AG04449 (cell line): ENCODE measurements around the gene GSTM5.
"Not testable (repeated sequence)": the region's sequence is repeated elsewhere in the genome, so short reads cannot be mapped to it uniquely, and the experiment has no call there.

Experiments
- CTCF ChIA-PET: fragments of 350-600 bp; formaldehyde crosslinking; extraction: SDS; loops from one replicate; lab custom pipeline; 2021; ENCODE audit warnings: antibody characterized with exemption; lab: Yijun Ruan, JAX
- POLR2A ChIA-PET: fragments of 400-600, 350-600 bp; formaldehyde crosslinking; extraction: SDS; loops from one replicate; lab custom pipeline; 2020; ENCODE audit warnings: antibody characterized with exemption, inconsistent platforms; lab: Yijun Ruan, JAX
- DNase-seq: peaks from one replicate; pipeline ENCODE4 v3.0.0-alpha.2; 2010; ENCODE audit warnings: low read depth, low spot score
- H3K4me3 ChIP-seq: 2 replicates; pipeline ENCODE4 v1.5.1; 2011; ENCODE audit warnings: low read depth, mild to moderate bottlenecking, control low read depth, low read length
- TF ChIP-seq, protein P1 (sequence below): IDR thresholded peaks from one replicate; pipeline ENCODE4 v1.5.1; 2011; ENCODE audit warnings: mild to moderate bottlenecking, moderate library complexity, low read length, control low read depth, inconsistent platforms; ENCODE audit not compliant: insufficient read depth; ENCODE audit errors: missing control alignments

GSTM5 gene

DNA sequence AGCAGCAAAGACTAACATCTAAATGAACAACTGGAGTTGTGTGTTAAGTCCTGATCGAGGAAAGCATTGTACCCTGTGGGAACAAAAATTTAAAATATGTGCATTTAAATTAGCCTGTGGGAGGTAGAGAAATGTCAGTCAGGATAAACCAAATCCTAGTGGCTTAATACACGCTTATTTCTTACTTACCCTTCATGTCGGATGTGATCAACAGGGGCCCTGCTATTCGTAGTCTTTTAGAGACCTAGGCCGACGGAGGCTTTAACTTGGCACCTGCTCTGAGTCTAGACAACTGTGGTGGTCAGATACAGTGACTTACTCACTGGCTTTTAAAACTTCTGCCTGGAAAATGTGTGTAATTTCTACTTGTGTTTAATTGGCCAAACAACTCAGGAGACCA lies 18.6 kb downstream of the GSTM5 start:
- ChIA-PET POLR2A (no interaction called here), CTCF (no interaction called here)
- TF ChIP-seq, protein P1, sequence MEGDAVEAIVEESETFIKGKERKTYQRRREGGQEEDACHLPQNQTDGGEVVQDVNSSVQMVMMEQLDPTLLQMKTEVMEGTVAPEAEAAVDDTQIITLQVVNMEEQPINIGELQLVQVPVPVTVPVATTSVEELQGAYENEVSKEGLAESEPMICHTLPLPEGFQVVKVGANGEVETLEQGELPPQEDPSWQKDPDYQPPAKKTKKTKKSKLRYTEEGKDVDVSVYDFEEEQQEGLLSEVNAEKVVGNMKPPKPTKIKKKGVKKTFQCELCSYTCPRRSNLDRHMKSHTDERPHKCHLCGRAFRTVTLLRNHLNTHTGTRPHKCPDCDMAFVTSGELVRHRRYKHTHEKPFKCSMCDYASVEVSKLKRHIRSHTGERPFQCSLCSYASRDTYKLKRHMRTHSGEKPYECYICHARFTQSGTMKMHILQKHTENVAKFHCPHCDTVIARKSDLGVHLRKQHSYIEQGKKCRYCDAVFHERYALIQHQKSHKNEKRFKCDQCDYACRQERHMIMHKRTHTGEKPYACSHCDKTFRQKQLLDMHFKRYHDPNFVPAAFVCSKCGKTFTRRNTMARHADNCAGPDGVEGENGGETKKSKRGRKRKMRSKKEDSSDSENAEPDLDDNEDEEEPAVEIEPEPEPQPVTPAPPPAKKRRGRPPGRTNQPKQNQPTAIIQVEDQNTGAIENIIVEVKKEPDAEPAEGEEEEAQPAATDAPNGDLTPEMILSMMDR = no peak
- no peak overlapping the region for H3K4me3 ChIP-seq
- no peak for DNase-seq

- CTCF ChIA-PET = no interaction called here
- no peak overlapping the region for H3K4me3 ChIP-seq
Observed at GRCh38 chr1:109732390-109732881, 20.4 kb downstream of the GSTM5 start.

DNA sequence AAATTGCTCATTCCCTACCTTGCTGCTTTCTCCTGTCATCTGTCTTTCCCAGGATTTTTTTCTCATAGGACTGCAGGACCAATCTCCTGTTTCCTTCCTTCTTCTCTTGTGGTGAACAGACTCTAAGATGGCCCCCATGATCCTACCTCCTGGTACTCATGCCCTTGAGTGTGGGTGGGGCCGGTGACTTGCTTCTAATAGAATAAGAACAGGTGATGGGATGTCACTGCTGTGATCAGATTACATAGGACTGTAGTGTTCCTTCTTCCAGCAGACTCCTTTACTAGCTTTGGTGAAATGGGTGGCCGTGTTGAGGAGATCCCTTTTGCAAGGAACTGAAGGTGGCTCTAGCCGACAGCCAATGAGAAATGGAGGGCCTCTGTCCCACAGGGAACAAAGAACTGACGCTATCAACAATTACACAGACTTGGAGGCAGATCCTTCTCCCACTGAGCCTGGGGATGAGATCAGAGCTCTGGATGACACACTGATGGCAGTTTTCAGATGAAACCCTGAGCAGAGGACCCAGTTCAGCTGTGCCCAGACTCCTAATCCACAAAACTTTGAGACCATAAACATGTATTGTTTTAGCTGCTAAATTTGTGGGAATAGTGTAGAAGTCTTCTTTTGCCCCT lies 21.3 kb downstream of the GSTM5 start:
- TF ChIP-seq, protein P1 = no peak
- no peak for DNase-seq
- ChIA-PET CTCF (interaction anchor here (0.9 kb wide), 2 partner anchors 19 to 83 kb away, joined by 3 read pairs; no protein-coding TSS in a partner anchor), POLR2A (no interaction called here)
- H3K4me3 ChIP-seq = no peak overlapping the region

More at GRCh38 chr1:109732390-109732881, 20.4 kb downstream of the GSTM5 start:
- DNase-seq = no peak
- POLR2A ChIA-PET = no interaction called here
- TF ChIP-seq, protein P1 = no peak

DNA sequence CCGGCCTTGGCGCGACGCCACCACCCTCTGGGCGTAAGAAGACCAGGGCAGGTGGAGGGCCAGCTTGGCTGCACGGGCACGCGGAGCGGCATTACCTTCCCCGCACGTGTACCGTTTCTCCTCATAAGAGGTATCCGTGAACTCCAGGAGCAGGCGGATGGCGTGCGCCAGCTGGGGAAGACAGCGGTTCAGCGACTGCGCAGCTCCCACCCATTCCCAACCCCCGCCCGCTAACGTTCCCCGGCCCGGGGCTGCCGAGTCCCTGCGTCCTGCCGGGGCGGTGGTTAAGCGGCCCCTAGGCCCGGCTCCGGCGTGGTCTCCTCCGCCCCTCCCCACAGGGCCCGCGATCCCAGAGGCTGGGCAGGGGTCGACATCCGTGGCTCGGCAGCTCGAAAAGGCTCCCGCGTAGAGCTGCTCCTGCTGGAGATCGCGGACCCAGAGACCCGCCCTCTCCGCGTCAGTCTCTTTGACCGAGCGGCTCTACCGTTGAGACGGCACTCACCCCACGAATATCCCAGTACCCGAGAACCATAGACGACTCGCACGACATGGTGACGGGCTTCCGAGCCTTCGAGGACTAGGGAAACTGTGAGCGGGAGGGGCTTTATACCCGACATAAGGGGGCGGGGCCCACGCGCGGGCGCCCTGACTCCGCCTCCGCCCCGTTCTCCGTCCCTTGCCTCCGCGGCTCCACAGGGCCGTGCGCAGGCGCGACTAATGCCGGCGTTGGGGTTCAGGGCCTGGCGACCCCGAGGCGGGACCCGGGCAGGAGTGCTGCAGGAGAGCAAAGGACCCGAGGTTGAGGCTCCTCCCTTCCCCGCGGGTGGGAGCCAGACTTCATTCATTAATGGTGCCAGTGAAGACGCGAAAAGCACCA lies 27.9 kb downstream of the GSTM5 start:
- ChIA-PET CTCF (interaction anchor here (1.1 to 2.0 kb wide), 3 partner anchors 11 to 100 kb away, joined by 3 to 10 read pairs (median 4); no protein-coding TSS in a partner anchor), POLR2A (interaction anchor here (0.9 to 1.2 kb wide), 4 partner anchors 10 to 194 kb away, joined by 3 to 5 read pairs (median 3); partner anchors contain the start of gene GNAI3)
- TF ChIP-seq, protein P1 = no peak
- DNase-seq = no peak
- peak overlapping the region; percentile 76 for H3K4me3 ChIP-seq

DNA sequence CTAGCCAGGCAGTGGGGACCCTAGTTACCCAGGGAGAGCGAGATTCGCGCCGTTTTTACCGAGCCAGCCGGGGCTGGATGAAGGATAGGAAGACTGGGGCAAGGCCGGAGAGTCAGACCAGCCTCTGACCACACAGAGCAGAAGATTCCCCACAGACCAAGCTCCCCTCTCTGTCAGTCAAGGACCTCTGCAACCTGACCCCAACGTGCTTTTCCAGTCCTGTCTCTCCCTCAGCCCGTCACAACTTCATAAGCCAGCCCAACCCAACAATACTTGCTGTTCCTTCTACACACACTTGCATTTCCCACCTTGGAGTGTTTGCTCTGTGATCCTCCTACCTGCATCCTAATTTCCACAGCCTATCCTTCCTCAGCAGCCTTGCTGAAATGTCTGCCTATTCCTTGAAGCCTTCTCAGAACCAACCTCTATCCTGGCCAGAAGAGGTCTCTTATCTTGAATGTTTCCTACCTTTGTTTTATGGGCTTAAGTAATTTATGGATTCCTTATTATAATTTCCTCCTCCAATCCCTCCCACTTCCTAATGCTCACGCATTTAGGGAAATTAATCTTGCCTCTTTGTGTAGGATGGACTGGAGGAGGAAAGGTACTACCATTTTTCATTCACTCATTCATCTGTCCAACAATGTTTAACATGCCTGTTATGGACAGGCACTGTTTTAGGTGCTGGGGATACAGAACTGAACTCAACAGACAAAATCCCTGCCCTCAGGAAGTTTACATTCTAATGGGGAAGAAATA lies 28.7 kb downstream of the GSTM5 start, which contains the start of gene GSTM3:
Gene GSTM3, minus strand, starts transcription at position 424 of the 759 bp plus-strand sequence. CDS start 751 bp downstream, outside the sequence.
- no peak for DNase-seq
- ChIA-PET POLR2A (interaction anchor here (0.9 to 1.2 kb wide), 3 partner anchors 9 to 195 kb away, joined by 3 to 5 read pairs (median 3); partner anchors contain the start of gene GNAI3), CTCF (interaction anchor here (1.9 kb wide), 1 partner anchor 34 kb away, joined by 4 read pairs; no protein-coding TSS in a partner anchor)
- H3K4me3 ChIP-seq = peak within 1 kb of the TSS; percentile 76
- TF ChIP-seq, protein P1 = no peak

DNA sequence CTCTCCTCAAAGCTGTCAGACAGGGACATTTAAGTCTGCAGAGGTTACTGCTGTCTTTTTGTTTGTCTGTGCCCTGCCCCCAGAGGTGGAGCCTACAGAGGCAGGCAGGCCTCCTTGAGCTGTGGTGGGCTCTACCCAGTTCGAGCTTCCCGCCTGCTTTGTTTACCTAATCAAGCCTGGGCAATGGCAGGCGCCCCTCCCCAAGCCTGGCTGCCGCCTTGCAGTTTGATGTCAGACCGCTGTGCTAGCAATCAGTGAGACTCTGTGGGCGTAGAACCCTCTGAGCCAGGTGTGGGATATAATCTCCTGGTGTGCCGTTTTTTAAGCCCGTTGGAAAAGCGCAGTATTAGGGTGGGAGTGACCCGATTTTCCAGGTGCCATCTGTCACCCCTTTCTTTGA lies 36.3 kb downstream of the GSTM5 start:
- CTCF ChIA-PET = interaction anchor here (3.3 kb wide), 1 partner anchor 29 kb away, joined by 9 read pairs; no protein-coding TSS in a partner anchor
- DNase-seq, H3K4me3 ChIP-seq, POLR2A ChIA-PET: not testable (repeated sequence)
